GM18870 (cell line): ENCODE results near the gene OXSR1.
"Not testable (repeated sequence)": the region's sequence is repeated elsewhere in the genome, so short reads cannot be mapped to it uniquely, and the experiment has no call there.

ENCODE experiments used
- ATAC-seq: cut with Tn5 transposase; IDR thresholded peaks from one replicate; pipeline ENCODE4 v1.9.1; 2021; ENCODE audit warnings: moderate library complexity; ENCODE audit not compliant: unreplicated experiment

The OXSR1 gene

GRCh38 chr3:38265604-38266307 lies 100.4 kb downstream of the OXSR1 start, which contains the start of gene SLC22A13:
Gene SLC22A13 (plus strand): TSS chr3:38265812. CDS start chr3:38265861, 49 bp downstream.
- no peak for ATAC-seq

DNA sequence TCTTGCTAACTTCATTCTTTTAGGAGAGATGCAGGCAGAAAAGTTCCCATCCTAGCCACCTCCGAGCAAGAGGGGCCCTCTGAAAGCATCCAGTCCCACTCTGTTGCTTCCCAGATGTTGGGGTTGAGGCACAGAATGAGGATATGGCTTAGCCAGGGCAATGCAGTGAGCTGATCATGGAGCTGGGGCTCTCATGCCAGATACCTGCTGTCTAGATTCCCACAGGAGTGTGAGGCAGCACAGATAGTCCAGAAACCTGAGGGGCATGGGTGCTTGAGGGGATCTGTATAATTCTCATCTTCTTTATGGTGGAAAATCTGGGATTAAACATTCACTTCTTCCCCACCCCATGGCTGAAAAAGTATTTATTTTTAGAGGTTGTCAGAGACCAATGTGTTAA lies 101.5 kb downstream of the OXSR1 start:
- ATAC-seq, result no peak

DNA sequence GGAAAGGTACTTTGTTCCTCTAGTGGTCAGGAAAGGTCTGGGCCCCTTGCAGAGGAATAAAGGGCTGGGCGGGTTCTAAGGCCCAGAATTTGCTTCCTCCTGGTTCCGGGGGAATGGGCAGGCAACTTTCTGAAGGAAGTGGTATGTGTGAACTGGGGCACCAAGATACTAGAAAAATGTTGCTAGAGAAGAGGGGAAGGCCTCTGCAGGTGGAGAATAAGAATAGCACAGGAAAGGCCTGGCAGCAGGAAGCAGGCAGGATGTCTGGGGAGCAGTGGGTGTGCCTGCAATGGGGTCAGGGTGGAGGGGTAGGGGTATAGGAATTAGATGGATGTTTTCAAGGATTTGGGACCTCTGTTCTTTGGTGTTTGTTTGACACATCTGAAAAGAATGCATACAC lies 102.3 kb downstream of the OXSR1 start:
- no peak for ATAC-seq

DNA sequence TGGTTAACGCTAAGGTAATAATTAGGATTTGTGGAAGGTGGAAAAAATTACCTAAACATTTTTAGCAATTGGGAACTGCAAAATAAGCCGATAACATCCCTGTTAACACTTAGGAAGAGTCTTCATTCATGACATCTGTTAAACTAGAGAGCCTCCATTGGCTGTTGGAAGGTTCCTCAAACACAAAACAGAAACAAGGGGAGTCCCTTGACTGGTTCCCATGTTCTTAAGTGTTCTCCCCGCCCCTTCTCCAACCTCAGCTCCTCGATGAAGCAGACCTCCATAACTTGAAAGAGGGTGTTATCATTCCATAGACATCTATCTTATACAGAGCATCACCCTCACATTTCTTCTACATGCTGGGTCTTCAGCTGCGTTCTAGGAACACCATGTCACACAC lies 102.8 kb downstream of the OXSR1 start:
- no peak for ATAC-seq

- ATAC-seq, result no peak
Observed at GRCh38 chr3:38268522-38268921, 103.2 kb downstream of the OXSR1 start.

DNA sequence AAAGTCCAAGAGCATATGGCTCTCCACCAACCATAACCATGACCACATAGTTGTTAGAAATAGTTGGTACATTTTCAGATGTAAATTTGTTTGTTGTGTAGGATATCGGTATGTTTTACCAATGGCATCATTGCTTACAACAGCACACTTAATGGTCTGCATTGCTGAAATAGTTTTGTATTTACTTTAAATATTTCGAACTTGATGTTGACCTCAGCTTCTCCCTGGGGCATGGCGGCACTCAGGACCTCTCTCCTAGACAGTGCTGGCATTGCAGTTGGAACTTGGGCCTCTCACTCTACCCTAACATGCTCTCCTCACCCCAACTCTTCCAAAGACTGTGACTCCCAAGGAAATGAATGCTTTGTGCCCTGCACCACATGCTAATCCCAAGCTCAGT lies 105.3 kb downstream of the OXSR1 start:
- ATAC-seq, result no peak

- no peak for ATAC-seq
Observed at GRCh38 chr3:38271553-38271952, 106.2 kb downstream of the OXSR1 start.

DNA sequence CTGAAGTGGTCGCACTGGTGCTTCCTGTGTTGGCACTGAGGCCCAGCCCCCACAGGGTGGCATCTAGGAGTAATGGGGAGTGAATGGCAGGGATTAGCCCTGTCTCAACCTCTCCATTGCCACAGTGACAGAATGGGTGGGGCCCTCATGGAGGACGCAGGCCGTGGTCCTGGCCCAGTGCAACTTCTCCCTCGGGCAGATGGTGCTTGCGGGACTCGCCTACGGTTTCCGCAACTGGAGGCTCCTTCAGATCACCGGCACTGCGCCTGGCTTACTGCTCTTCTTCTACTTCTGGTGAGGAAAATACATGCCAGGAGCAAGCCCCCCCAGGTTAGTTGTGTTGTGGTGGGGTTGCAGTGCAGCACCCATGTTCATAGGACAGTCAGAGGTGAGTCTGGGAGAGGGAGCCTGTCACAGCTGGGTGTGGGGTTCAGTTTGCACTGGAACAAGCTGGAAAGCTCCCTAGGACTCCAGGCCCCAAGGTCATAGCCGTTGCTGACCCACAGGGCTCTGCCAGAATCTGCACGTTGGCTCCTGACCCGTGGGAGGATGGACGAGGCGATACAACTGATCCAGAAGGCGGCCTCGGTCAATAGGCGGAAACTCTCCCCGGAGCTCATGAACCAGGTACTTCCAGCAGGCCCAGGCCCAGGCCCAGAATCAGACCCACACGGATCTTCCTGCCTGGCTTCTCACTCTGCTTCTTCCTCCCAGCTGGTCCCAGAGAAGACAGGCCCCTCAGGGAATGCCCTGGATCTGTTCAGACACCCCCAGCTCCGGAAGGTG lies 109.7 kb downstream of the OXSR1 start:
- no peak for ATAC-seq

DNA sequence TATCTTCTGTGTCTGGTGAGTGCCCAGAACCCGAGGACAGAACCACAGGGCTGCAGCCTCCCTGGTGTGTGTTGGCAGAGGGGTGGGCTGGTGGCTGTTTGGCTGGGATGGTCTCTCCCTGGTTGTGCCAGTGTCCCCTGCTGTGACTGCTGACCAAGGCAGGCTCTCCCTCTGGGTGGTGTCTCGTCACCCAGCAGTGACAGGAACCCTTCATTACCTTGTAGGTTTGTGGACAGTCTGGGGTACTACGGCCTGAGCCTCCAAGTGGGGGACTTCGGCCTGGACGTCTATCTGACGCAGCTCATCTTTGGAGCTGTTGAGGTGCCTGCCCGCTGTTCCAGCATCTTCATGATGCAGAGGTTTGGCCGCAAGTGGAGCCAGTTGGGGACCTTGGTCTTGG lies 110.3 kb downstream of the OXSR1 start:
- ATAC-seq, result no peak

DNA sequence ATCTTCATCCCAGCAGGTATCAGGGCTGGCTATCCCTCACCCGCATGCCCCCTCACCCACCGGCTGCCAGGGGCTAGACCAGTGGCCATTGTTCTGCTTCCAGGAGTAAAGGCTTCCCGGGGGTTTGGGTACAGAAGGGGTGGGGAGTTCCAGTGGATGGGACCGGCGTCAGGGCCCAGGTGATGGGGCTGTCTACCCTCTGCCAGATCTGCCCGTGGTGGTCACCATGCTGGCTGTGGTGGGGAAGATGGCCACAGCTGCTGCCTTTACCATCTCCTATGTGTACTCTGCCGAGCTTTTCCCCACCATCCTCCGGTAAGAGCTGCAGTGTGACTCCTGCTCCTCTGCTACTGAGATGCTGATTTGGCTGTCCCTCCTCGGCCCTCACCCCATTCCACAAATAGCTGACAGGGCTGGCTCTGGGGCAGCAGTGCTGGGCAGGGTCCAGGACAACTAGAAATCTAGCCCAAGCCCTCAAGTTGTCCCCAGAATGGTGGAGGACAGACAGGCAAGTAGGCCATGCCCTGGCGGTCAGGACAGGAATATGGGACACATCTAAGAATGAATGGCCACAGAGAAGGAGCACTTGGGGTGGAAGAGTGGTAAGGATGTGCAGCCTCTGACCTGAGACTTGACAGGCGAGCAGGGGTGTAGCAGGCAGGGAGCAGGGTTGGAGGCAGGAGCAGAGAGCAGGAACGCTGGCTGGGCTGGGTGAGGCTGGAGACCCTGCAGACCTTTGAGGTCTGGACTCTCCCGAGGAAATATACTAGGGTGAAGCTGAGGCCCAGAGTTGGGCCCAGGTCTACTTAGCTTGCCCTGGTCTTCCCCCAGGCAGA lies 111.0 kb downstream of the OXSR1 start:
- no peak for ATAC-seq

GRCh38 chr3:38276917-38277630 lies 111.7 kb downstream of the OXSR1 start:
- no peak for ATAC-seq

DNA sequence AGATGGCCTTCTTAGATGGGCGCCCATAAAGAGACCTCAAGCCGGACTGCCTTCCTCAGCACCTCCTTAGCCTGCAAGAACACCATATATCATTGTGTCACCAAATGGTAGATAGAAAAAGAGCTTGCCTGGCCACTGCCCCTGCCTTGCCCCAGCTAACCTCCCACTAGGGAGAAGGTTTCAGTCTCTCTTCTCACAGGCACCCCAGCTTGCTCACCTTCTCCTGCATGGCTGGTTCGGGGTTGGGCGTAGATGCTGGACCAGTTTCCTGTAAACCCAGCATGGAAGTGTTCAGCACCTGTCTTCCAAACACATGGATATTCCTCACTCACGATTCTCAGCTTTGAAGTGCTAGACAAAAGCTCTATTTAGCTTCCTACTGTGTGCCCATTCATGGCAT lies 113.5 kb downstream of the OXSR1 start:
- ATAC-seq, result no peak

- no peak for ATAC-seq
Observed at GRCh38 chr3:38281895-38282686, 116.8 kb downstream of the OXSR1 start, which contains the start of gene SLC22A14. Gene SLC22A14 (plus strand): TSS chr3:38282294. CDS start chr3:38306027, 23,733 bp downstream.

GRCh38 chr3:38283810-38284755 lies 118.7 kb downstream of the OXSR1 start:
- ATAC-seq, result no peak

- ATAC-seq, result no peak
Observed at GRCh38 chr3:38284756-38285150, 119.4 kb downstream of the OXSR1 start.

GRCh38 chr3:38289286-38290217 lies 124.2 kb downstream of the OXSR1 start:
- ATAC-seq, result not testable (repeated sequence)

- not testable (repeated sequence) for ATAC-seq
Observed at GRCh38 chr3:38297053-38297452, 131.7 kb downstream of the OXSR1 start.

- ATAC-seq, result no peak
Observed at GRCh38 chr3:38297537-38297936, 132.2 kb downstream of the OXSR1 start.
